Measurements from ENCODE around the gene GCG. TPM values are rescaled to one million over a fixed set of nuclear protein-coding genes. Genes with fewer than 3 reads are reported as not detected.

Gene GCG
- total RNA-seq, 1 experiment from 2014 or later = not detected

DNA sequence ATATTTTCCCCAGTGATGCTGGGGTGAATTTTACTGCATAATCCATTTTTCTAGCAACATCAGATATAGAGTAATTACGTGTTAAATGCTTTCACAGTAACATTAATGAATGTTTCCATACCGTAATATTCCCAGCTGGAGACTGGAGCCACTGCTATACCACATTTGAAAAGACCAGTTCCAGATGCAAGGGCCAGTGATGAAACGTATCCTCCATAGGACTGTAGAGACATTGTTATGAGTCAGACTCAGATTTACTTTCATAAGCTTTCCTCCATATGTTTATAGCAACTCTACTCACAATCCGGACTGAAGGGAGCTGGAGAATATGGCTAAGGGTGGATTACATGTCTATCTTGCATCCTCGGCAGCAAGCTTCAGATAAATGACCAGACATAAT is 22.7 kb upstream of the GCG start:
- H2AFZ ChIP-seq (ENCODE audit: low read depth, low read length, poor library complexity, severe bottlenecking) = no peak overlapping the region
- H3K27me3 ChIP-seq (ENCODE audit: insufficient read depth, low read length) = no peaks in the 10 kb centered on the region
- ChIA-PET POLR2A (no interaction called here), CTCF (interaction anchor here (0.8 kb wide), 1 partner anchor 22 kb away, joined by 4 read pairs; no protein-coding TSS in a partner anchor), RAD21 (ENCODE audit: low non-redundant PET in 1 of 2, low total read pairs in 2 of 2, uncharacterized antibody in 2 of 2, unreplicated experiment in 2 of 2) (no interaction called here)
- intact Hi-C loops (cut with micrococcal nuclease) = no loop called here
- no peak overlapping the region for H3K4me2 ChIP-seq (ENCODE audit: low read length)
- H3K27ac ChIP-seq (ENCODE audit: low read depth, low read length) = no peak overlapping the region
- H3K4me1 ChIP-seq (ENCODE audit: control insufficient read depth in 1 of 2, insufficient read depth in 2 of 2, low read length in 2 of 2) = no peaks in the 10 kb centered on the region
- no peak for TF ChIP-seq ZFX (IDR thresholded peaks at IDR 0.05)
- TF ChIP-seq POLR2AphosphoS5 (IDR thresholded peaks at IDR 0.05; ENCODE audit: low read depth, low read length) = no peak
- TF ChIP-seq EZH2 (IDR thresholded peaks at IDR 0.05) = no peak
- DNase-seq (ENCODE audit: low read depth, low spot score) = no peak
- no peak overlapping the region for H3K9ac ChIP-seq (ENCODE audit: low read length)
- no peaks in the 10 kb centered on the region for H3K79me2 ChIP-seq (ENCODE audit: insufficient read depth, low read length)
- H4K20me1 ChIP-seq (ENCODE audit: insufficient read depth) = no peaks in the 10 kb centered on the region
- BruUV-seq (replicated peaks) = no TSS peak
- H3K9me3 ChIP-seq (ENCODE audit: control insufficient read depth in 1 of 2, insufficient read depth in 1 of 2, low read depth in 1 of 2, low read length in 2 of 2) = no peaks in the 10 kb centered on the region
- no peaks in the 10 kb centered on the region for H3K36me3 ChIP-seq (ENCODE audit: control insufficient read depth in 1 of 2, insufficient read depth in 2 of 2, low read length in 2 of 2)
- no peaks in the 10 kb centered on the region for H3K9me2 ChIP-seq (ENCODE audit: insufficient read depth)
- no peak for ATAC-seq
- no peak overlapping the region for H3K4me3 ChIP-seq (replicated peaks in 1 of 2; ENCODE audit: low read depth in 1 of 2, low read length in 2 of 2)

- H3K36me3 ChIP-seq (ENCODE audit: control insufficient read depth in 1 of 2, insufficient read depth in 2 of 2, low read length in 2 of 2) = no peaks in the 10 kb centered on the region
- POLR2A ChIA-PET = no interaction called here
- RAD21 ChIA-PET (ENCODE audit: low non-redundant PET in 1 of 2, low total read pairs in 2 of 2, uncharacterized antibody in 2 of 2, unreplicated experiment in 2 of 2) = no interaction called here
- H3K79me2 ChIP-seq (ENCODE audit: insufficient read depth, low read length) = no peaks in the 10 kb centered on the region
- no peak for ATAC-seq
- no peaks in the 10 kb centered on the region for H3K4me1 ChIP-seq (ENCODE audit: control insufficient read depth in 1 of 2, insufficient read depth in 2 of 2, low read length in 2 of 2)
- H3K9ac ChIP-seq (ENCODE audit: low read length) = no peak overlapping the region
- no peaks in the 10 kb centered on the region for H3K9me3 ChIP-seq (ENCODE audit: control insufficient read depth in 1 of 2, insufficient read depth in 1 of 2, low read depth in 1 of 2, low read length in 2 of 2)
- no peak overlapping the region for H3K4me2 ChIP-seq (ENCODE audit: low read length)
- BruUV-seq (replicated peaks) = no TSS peak
- no peaks in the 10 kb centered on the region for H3K9me2 ChIP-seq (ENCODE audit: insufficient read depth)
- no peak overlapping the region for H3K27ac ChIP-seq (ENCODE audit: low read depth, low read length)
- H4K20me1 ChIP-seq (ENCODE audit: insufficient read depth) = no peaks in the 10 kb centered on the region
- CTCF ChIA-PET = no interaction called here
- H3K4me3 ChIP-seq (replicated peaks in 1 of 2; ENCODE audit: low read depth in 1 of 2, low read length in 2 of 2) = no peak overlapping the region
- no peak for DNase-seq (ENCODE audit: low read depth, low spot score)
- no peaks in the 10 kb centered on the region for H3K27me3 ChIP-seq (ENCODE audit: insufficient read depth, low read length)
- no peak overlapping the region for H2AFZ ChIP-seq (ENCODE audit: low read depth, low read length, poor library complexity, severe bottlenecking)
- intact Hi-C loops (cut with micrococcal nuclease) = no loop called here
- TF ChIP-seq RAD21 (IDR thresholded peaks at IDR 0.05; ENCODE audit: low read depth) = no peak
- TF ChIP-seq SIN3A (IDR thresholded peaks at IDR 0.05; ENCODE audit: low read depth) = no peak
- no peak for TF ChIP-seq ZNF274 (IDR thresholded peaks at IDR 0.05; ENCODE audit: low read depth, low read length)
- no peak for TF ChIP-seq SP1 (IDR thresholded peaks at IDR 0.05; ENCODE audit: low read depth)
- TF ChIP-seq MAX (IDR thresholded peaks at IDR 0.05) = no peak
- no peak for TF ChIP-seq JUND (IDR thresholded peaks at IDR 0.05)
- TF ChIP-seq TCF7L2 (IDR thresholded peaks at IDR 0.05; ENCODE audit: borderline replicate concordance, extremely low read depth, insufficient read depth, insufficient read length) = no peak
- TF ChIP-seq, protein P1, sequence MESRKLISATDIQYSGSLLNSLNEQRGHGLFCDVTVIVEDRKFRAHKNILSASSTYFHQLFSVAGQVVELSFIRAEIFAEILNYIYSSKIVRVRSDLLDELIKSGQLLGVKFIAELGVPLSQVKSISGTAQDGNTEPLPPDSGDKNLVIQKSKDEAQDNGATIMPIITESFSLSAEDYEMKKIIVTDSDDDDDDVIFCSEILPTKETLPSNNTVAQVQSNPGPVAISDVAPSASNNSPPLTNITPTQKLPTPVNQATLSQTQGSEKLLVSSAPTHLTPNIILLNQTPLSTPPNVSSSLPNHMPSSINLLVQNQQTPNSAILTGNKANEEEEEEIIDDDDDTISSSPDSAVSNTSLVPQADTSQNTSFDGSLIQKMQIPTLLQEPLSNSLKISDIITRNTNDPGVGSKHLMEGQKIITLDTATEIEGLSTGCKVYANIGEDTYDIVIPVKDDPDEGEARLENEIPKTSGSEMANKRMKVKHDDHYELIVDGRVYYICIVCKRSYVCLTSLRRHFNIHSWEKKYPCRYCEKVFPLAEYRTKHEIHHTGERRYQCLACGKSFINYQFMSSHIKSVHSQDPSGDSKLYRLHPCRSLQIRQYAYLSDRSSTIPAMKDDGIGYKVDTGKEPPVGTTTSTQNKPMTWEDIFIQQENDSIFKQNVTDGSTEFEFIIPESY (IDR thresholded peaks at IDR 0.05; ENCODE audit: extremely low read depth, insufficient replicate concordance, low read length) = no peak
- no peak for TF ChIP-seq SRF (IDR thresholded peaks at IDR 0.05; ENCODE audit: low read depth)
- no peak for TF ChIP-seq ELF1 (IDR thresholded peaks at IDR 0.05; ENCODE audit: borderline replicate concordance, low read depth)
- TF ChIP-seq, protein P2, sequence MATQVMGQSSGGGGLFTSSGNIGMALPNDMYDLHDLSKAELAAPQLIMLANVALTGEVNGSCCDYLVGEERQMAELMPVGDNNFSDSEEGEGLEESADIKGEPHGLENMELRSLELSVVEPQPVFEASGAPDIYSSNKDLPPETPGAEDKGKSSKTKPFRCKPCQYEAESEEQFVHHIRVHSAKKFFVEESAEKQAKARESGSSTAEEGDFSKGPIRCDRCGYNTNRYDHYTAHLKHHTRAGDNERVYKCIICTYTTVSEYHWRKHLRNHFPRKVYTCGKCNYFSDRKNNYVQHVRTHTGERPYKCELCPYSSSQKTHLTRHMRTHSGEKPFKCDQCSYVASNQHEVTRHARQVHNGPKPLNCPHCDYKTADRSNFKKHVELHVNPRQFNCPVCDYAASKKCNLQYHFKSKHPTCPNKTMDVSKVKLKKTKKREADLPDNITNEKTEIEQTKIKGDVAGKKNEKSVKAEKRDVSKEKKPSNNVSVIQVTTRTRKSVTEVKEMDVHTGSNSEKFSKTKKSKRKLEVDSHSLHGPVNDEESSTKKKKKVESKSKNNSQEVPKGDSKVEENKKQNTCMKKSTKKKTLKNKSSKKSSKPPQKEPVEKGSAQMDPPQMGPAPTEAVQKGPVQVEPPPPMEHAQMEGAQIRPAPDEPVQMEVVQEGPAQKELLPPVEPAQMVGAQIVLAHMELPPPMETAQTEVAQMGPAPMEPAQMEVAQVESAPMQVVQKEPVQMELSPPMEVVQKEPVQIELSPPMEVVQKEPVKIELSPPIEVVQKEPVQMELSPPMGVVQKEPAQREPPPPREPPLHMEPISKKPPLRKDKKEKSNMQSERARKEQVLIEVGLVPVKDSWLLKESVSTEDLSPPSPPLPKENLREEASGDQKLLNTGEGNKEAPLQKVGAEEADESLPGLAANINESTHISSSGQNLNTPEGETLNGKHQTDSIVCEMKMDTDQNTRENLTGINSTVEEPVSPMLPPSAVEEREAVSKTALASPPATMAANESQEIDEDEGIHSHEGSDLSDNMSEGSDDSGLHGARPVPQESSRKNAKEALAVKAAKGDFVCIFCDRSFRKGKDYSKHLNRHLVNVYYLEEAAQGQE (IDR thresholded peaks at IDR 0.05; ENCODE audit: low read depth) = no peak
- TF ChIP-seq EGR1 (IDR thresholded peaks at IDR 0.05; ENCODE audit: low read depth) = no peak
These were observed 20.8 kb upstream of the GCG start for GRCh38 chr2:162172802-162173370.

Measured in HCT116 (cell line).